SK-N-SH (cell line): Measurements from ENCODE around the gene AGAP9. TPM values are rescaled to one million over a fixed set of nuclear protein-coding genes. Genes with fewer than 3 reads are reported as not detected.
"Not testable (repeated sequence)": the region's sequence is repeated elsewhere in the genome, so short reads cannot be mapped to it uniquely, and the experiment has no call there.

Source experiments
- CTCF ChIA-PET: fragments of 300-600, 350-600 bp; formaldehyde crosslinking; extraction: SDS; loops from one replicate; lab custom pipeline; 2021; lab: Yijun Ruan, JAX
- POLR2A ChIA-PET: fragments of 350-600 bp; sonication (Branson Sonifier 250); formaldehyde crosslinking; extraction: SDS; loops from one replicate; lab custom pipeline; 2020; ENCODE audit warnings: antibody characterized with exemption, inconsistent platforms; lab: Yijun Ruan, JAX
- DNase-seq: peaks from one replicate; pipeline ENCODE4 v3.0.0; 2012
- H2AFZ ChIP-seq: fragments of 200-600 bp; sonication (generic); 2 replicates; pipeline ENCODE4 v1.8.1; 2016; ENCODE audit warnings: antibody characterized with exemption, mild to moderate bottlenecking, low read depth
- H3F3A ChIP-seq: fragments of 200-600 bp; sonication (generic); replicated peaks from 2 replicates; pipeline ENCODE3; 2016; ENCODE audit warnings: antibody characterized with exemption, mild to moderate bottlenecking; ENCODE audit not compliant: insufficient read depth
- H3K27ac ChIP-seq, 2 experiments: fragments of 200-500 bp in 1 of 2; fragments of 200-600 bp in 1 of 2; sonication (Bioruptor generic) in 1 of 2; sonication (generic), shearing (Covaris generic) in 1 of 2; 2 replicates each; pipeline versions ENCODE4 v1.5.1 to v1.6.1; 2014 to 2016; ENCODE audit warnings: low read depth in 2 of 2, inconsistent platforms in 1 of 2, low read length in 1 of 2, mild to moderate bottlenecking in 1 of 2, mixed read lengths in 1 of 2
- H3K27me3 ChIP-seq: fragments of 200-600 bp; sonication (generic), shearing (Covaris generic); 2 replicates; pipeline ENCODE4 v1.6.1; 2016; ENCODE audit warnings: mixed run types; ENCODE audit not compliant: insufficient read depth
- H3K36me3 ChIP-seq, 2 experiments: fragments of 200-500 bp in 1 of 2; fragments of 200-600 bp in 1 of 2; sonication (Bioruptor generic) in 1 of 2; sonication (generic) in 1 of 2; replicated peaks in 1 of 2; 2 replicates each; pipeline versions ENCODE3 to v1.5.1; 2014 to 2016; ENCODE audit warnings: low read length in 1 of 2, mild to moderate bottlenecking in 1 of 2; ENCODE audit not compliant: insufficient read depth in 2 of 2, control insufficient read depth in 1 of 2
- H3K4me1 ChIP-seq, 2 experiments: fragments of 200-500 bp in 1 of 2; fragments of 200-600 bp in 1 of 2; sonication (Bioruptor generic) in 1 of 2; sonication (generic), shearing (Covaris generic) in 1 of 2; 2 replicates each; pipeline versions ENCODE4 v1.5.1 to v1.6.1; 2014 to 2016; ENCODE audit warnings: low read depth in 1 of 2, low read length in 1 of 2, mixed run types in 1 of 2; ENCODE audit not compliant: insufficient read depth in 2 of 2, control insufficient read depth in 1 of 2
- H3K4me2 ChIP-seq: fragments of 200-600 bp; sonication (generic), shearing (Covaris generic); 2 replicates; pipeline ENCODE4 v1.6.1; 2017; ENCODE audit warnings: mixed run types
- H3K4me3 ChIP-seq, 2 experiments: fragments of 200-500 bp in 1 of 2; fragments of 200-600 bp in 1 of 2; sonication (Bioruptor generic) in 1 of 2; sonication (generic), shearing (Covaris generic) in 1 of 2; 2 replicates each; pipeline versions ENCODE4 v1.5.1 to v1.8.1; 2014 to 2016; ENCODE audit warnings: low read depth in 2 of 2, inconsistent platforms in 1 of 2, low read length in 1 of 2, mild to moderate bottlenecking in 1 of 2, mixed read lengths in 1 of 2, moderate library complexity in 1 of 2
- H3K79me2 ChIP-seq: fragments of 200-600 bp; sonication (generic); 2 replicates; pipeline ENCODE4 v1.8.1; 2017; ENCODE audit warnings: mild to moderate bottlenecking; ENCODE audit not compliant: insufficient read depth
- H3K9ac ChIP-seq: fragments of 200-600 bp; sonication (generic); 2 replicates; pipeline ENCODE4 v1.6.1; 2017; ENCODE audit warnings: mixed run types
- H3K9me2 ChIP-seq: fragments of 200-600 bp; sonication (generic); 2 replicates; pipeline ENCODE4 v1.6.1; 2017; ENCODE audit warnings: mixed run types
- H3K9me3 ChIP-seq: fragments of 200-600 bp; sonication (generic); 2 replicates; pipeline ENCODE4 v1.6.1; 2017; ENCODE audit warnings: mixed run types, mild to moderate bottlenecking, moderate library complexity
- H4K20me1 ChIP-seq: fragments of 200-600 bp; sonication (generic); 2 replicates; pipeline ENCODE4 v1.6.1; 2017; ENCODE audit warnings: mild to moderate bottlenecking, mixed run types; ENCODE audit not compliant: insufficient read depth
- WGBS: methylation state at CpG from one replicate; pipeline ENCODE4 v1.1.6; 2017; ENCODE audit warnings: low lambda C conversion rate; 5-methylcytosine and 5-hydroxymethylcytosine counted together
- polyA plus RNA-seq, 3 experiments: library from polyadenylated mRNA; depleted of rRNA; stranded (reverse); fragments of >200 nt; gene quantifications; 2 replicates each; pipeline ENCODE4 v1.2.3, GENCODE V29; 2012

AGAP9 gene
- polyA plus RNA-seq, 1 of the 3 experiments (the other 2 are of a cell fraction), result 9.1 TPM

GRCh38 chr10:47467957-47468356, 55.5 kb downstream of the AGAP9 start:
- DNase-seq, H4K20me1 ChIP-seq, POLR2A ChIA-PET, H3K9me2 ChIP-seq, H2AFZ ChIP-seq, H3K9me3 ChIP-seq, H3K27ac ChIP-seq, H3K4me3 ChIP-seq, H3K27me3 ChIP-seq, H3K36me3 ChIP-seq, H3K4me1 ChIP-seq, H3K79me2 ChIP-seq, H3F3A ChIP-seq, H3K9ac ChIP-seq, CTCF ChIA-PET, H3K4me2 ChIP-seq: not testable (repeated sequence)
- WGBS, result 98% methylated on average over 5 of the region's 7 CpGs

DNA sequence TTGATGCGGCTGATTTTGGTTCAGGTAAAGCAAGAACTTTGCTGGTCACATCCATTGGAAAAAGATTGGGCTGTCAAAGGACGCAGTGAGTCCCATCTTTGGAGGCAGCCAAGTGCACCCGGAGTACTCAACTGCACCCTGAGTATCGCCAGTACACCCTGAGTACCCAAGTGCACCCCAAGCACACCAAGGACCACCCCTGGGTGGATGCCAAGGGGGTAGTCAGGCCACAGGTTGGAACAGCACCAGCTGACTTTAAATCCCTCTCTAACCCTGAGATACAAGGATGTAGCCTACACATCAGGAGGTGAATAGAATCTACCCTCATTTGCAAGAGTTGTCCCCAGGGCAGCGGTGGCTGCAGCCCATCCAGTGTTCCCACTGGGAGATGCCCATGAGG, 56.0 kb downstream of the AGAP9 start:
- H3K4me2 ChIP-seq, CTCF ChIA-PET, H3K27me3 ChIP-seq, H3K9me2 ChIP-seq, H3K4me1 ChIP-seq, H3K9ac ChIP-seq, H3K79me2 ChIP-seq, POLR2A ChIA-PET, H4K20me1 ChIP-seq, H3F3A ChIP-seq, DNase-seq, H3K4me3 ChIP-seq, H3K36me3 ChIP-seq, H2AFZ ChIP-seq, H3K27ac ChIP-seq, H3K9me3 ChIP-seq: not testable (repeated sequence)
- 83% methylated on average over 2 of the region's 5 CpGs for WGBS

- H3K9ac ChIP-seq, H3K27ac ChIP-seq, H3K27me3 ChIP-seq, DNase-seq, CTCF ChIA-PET, H4K20me1 ChIP-seq, H3K79me2 ChIP-seq, H3K4me1 ChIP-seq, H3K36me3 ChIP-seq, H3K9me3 ChIP-seq, H3F3A ChIP-seq, POLR2A ChIA-PET, H2AFZ ChIP-seq, H3K9me2 ChIP-seq, H3K4me3 ChIP-seq, H3K4me2 ChIP-seq: not testable (repeated sequence)
- 90% methylated on average over 14 of the region's 14 CpGs for WGBS
Measured at GRCh38 chr10:47465216-47465917, 58.1 kb downstream of the AGAP9 start.

- H2AFZ ChIP-seq, H3F3A ChIP-seq, H3K27ac ChIP-seq, H3K36me3 ChIP-seq, H3K27me3 ChIP-seq, POLR2A ChIA-PET, DNase-seq, H3K9ac ChIP-seq, H3K9me3 ChIP-seq, CTCF ChIA-PET, H3K79me2 ChIP-seq, H3K4me3 ChIP-seq, H3K4me2 ChIP-seq, H3K9me2 ChIP-seq, H4K20me1 ChIP-seq, H3K4me1 ChIP-seq: not testable (repeated sequence)
- no CpG with 5 or more reads among the region's 9 CpGs for WGBS
Measured at GRCh38 chr10:47462577-47463358, 60.7 kb downstream of the AGAP9 start.
